ENCODE results near the gene HPS1. TPM values are rescaled to one million over a fixed set of nuclear protein-coding genes. Genes with fewer than 3 reads are reported as not detected.

The HPS1 gene
- total and polyA plus RNA-seq, 2 experiments from 2014 or later = 21.4 to 51.2 TPM

GRCh38 chr10:98463976-98464754, 17.4 kb upstream of the HPS1 start (continued):
- TF ChIP-seq ETS1 (IDR thresholded peaks at IDR 0.05) = no peak
- TF ChIP-seq REST (IDR thresholded peaks at IDR 0.05; ENCODE audit: unreplicated experiment) = no peak
- no peak for TF ChIP-seq NANOG (IDR thresholded peaks at IDR 0.05; ENCODE audit: borderline replicate concordance)

- H3K27me3 Mint-ChIP-seq (ENCODE audit: insufficient read depth, low read depth, poor library complexity) = peaks cover 10% of the 10 kb centered on the region
- H3K36me3 ChIP-seq (ENCODE audit: insufficient read depth) = no peaks in the 10 kb centered on the region
- no peaks in the 10 kb centered on the region for H3K9me3 Mint-ChIP-seq
- no peaks in the 10 kb centered on the region for H4K20me1 ChIP-seq (replicated peaks; ENCODE audit: insufficient read depth)
- no peak overlapping the region for H3K27ac ChIP-seq (ENCODE audit: low read depth)
- H3K9me2 ChIP-seq (ENCODE audit: insufficient read depth) = no peaks in the 10 kb centered on the region
- H3K27me3 ChIP-seq (ENCODE audit: insufficient read depth) = peaks cover 6% of the 10 kb centered on the region; the same call in 1 of the 2 replicates
- H3F3A ChIP-seq (replicated peaks; ENCODE audit: low read depth) = no peaks in the 10 kb centered on the region
- H3K27ac Mint-ChIP-seq = no peak overlapping the region
- no peaks in the 10 kb centered on the region for H3K79me2 ChIP-seq (replicated peaks; ENCODE audit: insufficient read depth)
- ATAC-seq (no peak), DNase-seq (ENCODE audit: low spot score) (no peak)
- no peak overlapping the region for H3K4me3 Mint-ChIP-seq
- peaks cover under 1% of the 10 kb centered on the region; the same call in 1 of the 2 replicates for H3K4me1 ChIP-seq (ENCODE audit: insufficient read depth)
- no peak overlapping the region for H2AFZ ChIP-seq
- H3K4me2 ChIP-seq = no peak overlapping the region
- peaks cover 9% of the 10 kb centered on the region for H3K4me1 Mint-ChIP-seq
- H3K36me3 Mint-ChIP-seq (ENCODE audit: low read depth) = no peaks in the 10 kb centered on the region
- no peak overlapping the region for H3K4me3 ChIP-seq
- TF ChIP-seq ZNF331 (CRISPR knock-in tag; IDR thresholded peaks at IDR 0.05; ENCODE audit: low read depth) (no peak), ZNF462 (CRISPR knock-in tag; IDR thresholded peaks at IDR 0.05) (no peak), POLR2AphosphoS5 (IDR thresholded peaks at IDR 0.05; ENCODE audit: low read depth) (no peak), ETS1 (IDR thresholded peaks at IDR 0.05) (no peak), CTCF (conservative IDR thresholded peaks at IDR 0.05; ENCODE audit: low read depth in 2 of 2) (no peak), CREB1 (CRISPR knock-in tag; IDR thresholded peaks at IDR 0.05; ENCODE audit: low read depth) (no peak)
These were observed 16.3 kb upstream of the HPS1 start for GRCh38 chr10:98463016-98463415.
